ENCODE results near the gene TP53RK. TPM values are rescaled to one million over a fixed set of nuclear protein-coding genes. Genes with fewer than 3 reads are reported as not detected.

The TP53RK gene
- total and polyA plus RNA-seq, 2 of the 13 experiments (the other 11 are each of a cell fraction or from before 2014, with no cell fraction given), result 12.9 to 25.5 TPM

DNA sequence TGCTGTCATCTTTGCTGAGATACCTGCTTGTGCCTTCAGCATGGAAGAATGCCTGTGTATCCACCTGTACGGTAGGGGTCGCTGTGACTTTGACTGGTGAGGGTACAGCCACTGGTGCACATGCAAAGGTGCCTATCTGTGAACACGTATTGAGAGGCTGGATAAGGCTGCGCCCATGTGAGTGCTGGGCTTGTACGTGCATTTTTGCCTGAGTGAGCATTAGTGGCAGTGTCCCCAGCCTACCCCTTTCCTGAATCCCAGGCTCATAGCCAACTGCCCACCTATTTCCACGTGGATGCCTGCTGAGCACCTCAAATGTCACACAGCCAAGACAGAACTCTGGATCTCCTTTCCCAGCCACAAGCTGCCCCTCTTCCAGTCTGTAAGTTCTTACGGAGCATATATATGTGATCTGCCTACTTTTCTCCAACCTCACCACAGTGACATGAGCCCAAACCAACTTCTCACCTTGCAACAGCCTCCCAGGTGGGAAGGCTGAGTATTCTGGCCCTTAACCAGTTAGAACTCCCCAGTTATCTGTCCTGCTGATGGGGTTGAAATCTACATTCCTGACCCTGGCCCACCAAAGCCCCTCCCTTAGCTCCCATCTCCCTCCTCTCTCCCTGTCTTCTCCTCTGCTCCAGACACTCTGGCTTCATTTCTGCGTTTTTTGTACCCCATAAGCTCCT lies 19.1 kb upstream of the TP53RK start (continued):
- TF ChIP-seq, protein P1, sequence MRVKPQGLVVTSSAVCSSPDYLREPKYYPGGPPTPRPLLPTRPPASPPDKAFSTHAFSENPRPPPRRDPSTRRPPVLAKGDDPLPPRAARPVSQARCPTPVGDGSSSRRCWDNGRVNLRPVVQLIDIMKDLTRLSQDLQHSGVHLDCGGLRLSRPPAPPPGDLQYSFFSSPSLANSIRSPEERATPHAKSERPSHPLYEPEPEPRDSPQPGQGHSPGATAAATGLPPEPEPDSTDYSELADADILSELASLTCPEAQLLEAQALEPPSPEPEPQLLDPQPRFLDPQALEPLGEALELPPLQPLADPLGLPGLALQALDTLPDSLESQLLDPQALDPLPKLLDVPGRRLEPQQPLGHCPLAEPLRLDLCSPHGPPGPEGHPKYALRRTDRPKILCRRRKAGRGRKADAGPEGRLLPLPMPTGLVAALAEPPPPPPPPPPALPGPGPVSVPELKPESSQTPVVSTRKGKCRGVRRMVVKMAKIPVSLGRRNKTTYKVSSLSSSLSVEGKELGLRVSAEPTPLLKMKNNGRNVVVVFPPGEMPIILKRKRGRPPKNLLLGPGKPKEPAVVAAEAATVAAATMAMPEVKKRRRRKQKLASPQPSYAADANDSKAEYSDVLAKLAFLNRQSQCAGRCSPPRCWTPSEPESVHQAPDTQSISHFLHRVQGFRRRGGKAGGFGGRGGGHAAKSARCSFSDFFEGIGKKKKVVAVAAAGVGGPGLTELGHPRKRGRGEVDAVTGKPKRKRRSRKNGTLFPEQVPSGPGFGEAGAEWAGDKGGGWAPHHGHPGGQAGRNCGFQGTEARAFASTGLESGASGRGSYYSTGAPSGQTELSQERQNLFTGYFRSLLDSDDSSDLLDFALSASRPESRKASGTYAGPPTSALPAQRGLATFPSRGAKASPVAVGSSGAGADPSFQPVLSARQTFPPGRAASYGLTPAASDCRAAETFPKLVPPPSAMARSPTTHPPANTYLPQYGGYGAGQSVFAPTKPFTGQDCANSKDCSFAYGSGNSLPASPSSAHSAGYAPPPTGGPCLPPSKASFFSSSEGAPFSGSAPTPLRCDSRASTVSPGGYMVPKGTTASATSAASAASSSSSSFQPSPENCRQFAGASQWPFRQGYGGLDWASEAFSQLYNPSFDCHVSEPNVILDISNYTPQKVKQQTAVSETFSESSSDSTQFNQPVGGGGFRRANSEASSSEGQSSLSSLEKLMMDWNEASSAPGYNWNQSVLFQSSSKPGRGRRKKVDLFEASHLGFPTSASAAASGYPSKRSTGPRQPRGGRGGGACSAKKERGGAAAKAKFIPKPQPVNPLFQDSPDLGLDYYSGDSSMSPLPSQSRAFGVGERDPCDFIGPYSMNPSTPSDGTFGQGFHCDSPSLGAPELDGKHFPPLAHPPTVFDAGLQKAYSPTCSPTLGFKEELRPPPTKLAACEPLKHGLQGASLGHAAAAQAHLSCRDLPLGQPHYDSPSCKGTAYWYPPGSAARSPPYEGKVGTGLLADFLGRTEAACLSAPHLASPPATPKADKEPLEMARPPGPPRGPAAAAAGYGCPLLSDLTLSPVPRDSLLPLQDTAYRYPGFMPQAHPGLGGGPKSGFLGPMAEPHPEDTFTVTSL (CRISPR knock-in tag; IDR thresholded peaks at IDR 0.05; ENCODE audit: borderline replicate concordance), result 0 out of 2 replicates have a peak, but pooled peaks have one; percentile 55
- TF ChIP-seq ZNF615 (CRISPR knock-in tag; IDR thresholded peaks at IDR 0.05; ENCODE audit: borderline replicate concordance) (no peak), MYC (CRISPR knock-in tag; IDR thresholded peaks at IDR 0.05; ENCODE audit: borderline replicate concordance) (peak; percentile 89), MED1 (CRISPR knock-in tag; IDR thresholded peaks at IDR 0.05) (peak; percentile 72), SKI (IDR thresholded peaks at IDR 0.05; ENCODE audit: partially characterized antibody) (no peak), MXD4 (CRISPR knock-in tag; IDR thresholded peaks at IDR 0.05) (peak; percentile 87; the same call in 1 of the 2 replicates), RXRB (CRISPR knock-in tag; IDR thresholded peaks at IDR 0.05; ENCODE audit: borderline replicate concordance) (peak; percentile 44; the same call in 1 of the 2 replicates), FIP1L1 (IDR thresholded peaks at IDR 0.05; ENCODE audit: borderline replicate concordance, insufficient read depth, low read depth, low read length) (no peak), ZNF614 (CRISPR knock-in tag; IDR thresholded peaks at IDR 0.05; ENCODE audit: borderline replicate concordance) (peak; percentile 63; the same call in 1 of the 2 replicates), SAP130 (CRISPR knock-in tag; IDR thresholded peaks at IDR 0.05; ENCODE audit: low read depth) (peak; percentile 90), ZNF546 (CRISPR knock-in tag; conservative IDR thresholded peaks at IDR 0.05) (0 out of 2 replicates have a peak, but pooled peaks have one; percentile 58), TOE1 (CRISPR knock-in tag; IDR thresholded peaks at IDR 0.05) (no peak)
- TF ChIP-seq, protein P2, sequence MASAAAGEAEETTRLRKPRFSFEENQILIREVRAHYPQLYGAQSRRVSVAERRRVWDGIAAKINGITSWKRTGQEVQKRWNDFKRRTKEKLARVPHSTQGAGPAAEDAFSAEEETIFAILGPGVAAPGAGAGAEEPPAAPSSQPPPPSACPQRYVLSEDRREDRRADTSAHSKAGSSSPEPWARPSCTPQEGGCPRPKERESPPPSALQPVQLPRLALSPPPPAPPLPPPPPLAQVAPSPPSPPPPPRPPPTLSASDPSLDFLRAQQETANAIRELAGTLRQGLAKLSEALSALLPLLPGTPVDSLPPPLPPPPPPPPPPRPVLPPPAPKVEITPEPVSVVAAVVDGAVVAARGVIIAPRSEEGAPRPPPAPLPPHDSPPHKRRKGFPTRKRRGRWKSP (CRISPR knock-in tag; IDR thresholded peaks at IDR 0.05), result peak; percentile 40; the same call in 1 of the 2 replicates
- TF ChIP-seq, protein P3, sequence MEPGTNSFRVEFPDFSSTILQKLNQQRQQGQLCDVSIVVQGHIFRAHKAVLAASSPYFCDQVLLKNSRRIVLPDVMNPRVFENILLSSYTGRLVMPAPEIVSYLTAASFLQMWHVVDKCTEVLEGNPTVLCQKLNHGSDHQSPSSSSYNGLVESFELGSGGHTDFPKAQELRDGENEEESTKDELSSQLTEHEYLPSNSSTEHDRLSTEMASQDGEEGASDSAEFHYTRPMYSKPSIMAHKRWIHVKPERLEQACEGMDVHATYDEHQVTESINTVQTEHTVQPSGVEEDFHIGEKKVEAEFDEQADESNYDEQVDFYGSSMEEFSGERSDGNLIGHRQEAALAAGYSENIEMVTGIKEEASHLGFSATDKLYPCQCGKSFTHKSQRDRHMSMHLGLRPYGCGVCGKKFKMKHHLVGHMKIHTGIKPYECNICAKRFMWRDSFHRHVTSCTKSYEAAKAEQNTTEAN (CRISPR knock-in tag; conservative IDR thresholded peaks at IDR 0.05), result no peak
- TF ChIP-seq, protein P4, sequence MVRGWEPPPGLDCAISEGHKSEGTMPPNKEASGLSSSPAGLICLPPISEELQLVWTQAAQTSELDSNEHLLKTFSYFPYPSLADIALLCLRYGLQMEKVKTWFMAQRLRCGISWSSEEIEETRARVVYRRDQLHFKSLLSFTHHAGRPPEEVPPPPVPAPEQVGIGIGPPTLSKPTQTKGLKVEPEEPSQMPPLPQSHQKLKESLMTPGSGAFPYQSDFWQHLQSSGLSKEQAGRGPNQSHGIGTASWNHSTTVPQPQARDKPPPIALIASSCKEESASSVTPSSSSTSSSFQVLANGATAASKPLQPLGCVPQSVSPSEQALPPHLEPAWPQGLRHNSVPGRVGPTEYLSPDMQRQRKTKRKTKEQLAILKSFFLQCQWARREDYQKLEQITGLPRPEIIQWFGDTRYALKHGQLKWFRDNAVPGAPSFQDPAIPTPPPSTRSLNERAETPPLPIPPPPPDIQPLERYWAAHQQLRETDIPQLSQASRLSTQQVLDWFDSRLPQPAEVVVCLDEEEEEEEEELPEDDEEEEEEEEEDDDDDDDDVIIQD (CRISPR knock-in tag; IDR thresholded peaks at IDR 0.05; ENCODE audit: low read depth), result peak; percentile 82; the same call in 1 of the 2 replicates
- TF ChIP-seq, protein P5, sequence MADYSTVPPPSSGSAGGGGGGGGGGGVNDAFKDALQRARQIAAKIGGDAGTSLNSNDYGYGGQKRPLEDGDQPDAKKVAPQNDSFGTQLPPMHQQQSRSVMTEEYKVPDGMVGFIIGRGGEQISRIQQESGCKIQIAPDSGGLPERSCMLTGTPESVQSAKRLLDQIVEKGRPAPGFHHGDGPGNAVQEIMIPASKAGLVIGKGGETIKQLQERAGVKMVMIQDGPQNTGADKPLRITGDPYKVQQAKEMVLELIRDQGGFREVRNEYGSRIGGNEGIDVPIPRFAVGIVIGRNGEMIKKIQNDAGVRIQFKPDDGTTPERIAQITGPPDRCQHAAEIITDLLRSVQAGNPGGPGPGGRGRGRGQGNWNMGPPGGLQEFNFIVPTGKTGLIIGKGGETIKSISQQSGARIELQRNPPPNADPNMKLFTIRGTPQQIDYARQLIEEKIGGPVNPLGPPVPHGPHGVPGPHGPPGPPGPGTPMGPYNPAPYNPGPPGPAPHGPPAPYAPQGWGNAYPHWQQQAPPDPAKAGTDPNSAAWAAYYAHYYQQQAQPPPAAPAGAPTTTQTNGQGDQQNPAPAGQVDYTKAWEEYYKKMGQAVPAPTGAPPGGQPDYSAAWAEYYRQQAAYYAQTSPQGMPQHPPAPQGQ (CRISPR knock-in tag; IDR thresholded peaks at IDR 0.05; ENCODE audit: borderline replicate concordance), result peak; percentile 84; the same call in 1 of the 2 replicates

Data from HepG2 (cell line).